HG03521 (cell line): ENCODE measurements around the gene TMEM151A.

Experiments used
- ATAC-seq: cut with Tn5 transposase; IDR thresholded peaks from one replicate; pipeline ENCODE4 v1.9.1; 2021; ENCODE audit warnings: mild to moderate bottlenecking, moderate library complexity; ENCODE audit not compliant: unreplicated experiment

Gene TMEM151A

DNA sequence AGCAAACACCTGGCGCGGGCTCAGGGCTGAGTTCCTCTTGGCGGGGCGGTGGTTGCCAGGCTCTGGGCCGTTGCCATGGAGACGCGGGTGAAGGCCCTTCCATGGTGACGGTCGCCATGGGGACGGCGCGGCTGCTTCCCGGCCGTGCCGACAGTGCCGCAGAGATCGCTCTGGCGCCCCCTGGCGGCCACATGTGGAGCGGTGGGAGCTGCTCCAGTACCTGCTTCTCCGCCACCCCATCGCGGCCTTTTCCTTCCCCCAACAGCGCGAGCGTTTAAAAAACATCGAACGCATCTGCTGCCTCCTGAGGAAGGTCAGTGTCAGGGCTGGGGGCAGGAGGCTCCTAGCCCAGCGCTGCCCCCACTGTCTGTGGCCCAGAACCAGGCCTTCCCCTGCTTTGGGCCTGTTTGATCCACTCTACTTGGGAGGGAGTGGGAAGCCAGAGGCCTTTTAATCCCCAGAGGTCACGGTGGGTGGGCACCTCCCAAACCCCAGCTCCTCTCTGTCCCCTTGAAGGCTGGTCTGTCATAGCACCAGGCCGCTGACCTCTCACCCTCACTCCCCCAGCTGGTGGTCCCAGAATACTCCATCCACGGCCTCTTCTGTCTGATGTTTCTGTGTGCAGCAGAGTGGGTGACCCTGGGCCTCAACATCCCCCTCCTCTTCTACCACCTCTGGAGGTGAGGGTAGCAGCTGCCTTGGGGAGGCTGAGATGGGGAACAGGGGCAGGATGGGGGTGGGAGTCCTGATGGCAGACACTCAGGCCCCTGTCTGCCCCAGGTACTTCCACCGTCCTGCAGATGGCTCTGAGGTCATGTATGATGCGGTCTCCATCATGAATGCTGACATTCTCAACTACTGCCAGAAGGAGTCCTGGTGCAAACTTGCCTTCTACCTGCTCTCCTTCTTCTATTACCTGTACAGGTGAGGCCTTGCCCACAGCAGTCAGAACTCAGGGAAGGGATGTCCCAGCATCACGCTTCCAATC lies 8.9 kb upstream of the TMEM151A start:
- ATAC-seq = peak; percentile 72

DNA sequence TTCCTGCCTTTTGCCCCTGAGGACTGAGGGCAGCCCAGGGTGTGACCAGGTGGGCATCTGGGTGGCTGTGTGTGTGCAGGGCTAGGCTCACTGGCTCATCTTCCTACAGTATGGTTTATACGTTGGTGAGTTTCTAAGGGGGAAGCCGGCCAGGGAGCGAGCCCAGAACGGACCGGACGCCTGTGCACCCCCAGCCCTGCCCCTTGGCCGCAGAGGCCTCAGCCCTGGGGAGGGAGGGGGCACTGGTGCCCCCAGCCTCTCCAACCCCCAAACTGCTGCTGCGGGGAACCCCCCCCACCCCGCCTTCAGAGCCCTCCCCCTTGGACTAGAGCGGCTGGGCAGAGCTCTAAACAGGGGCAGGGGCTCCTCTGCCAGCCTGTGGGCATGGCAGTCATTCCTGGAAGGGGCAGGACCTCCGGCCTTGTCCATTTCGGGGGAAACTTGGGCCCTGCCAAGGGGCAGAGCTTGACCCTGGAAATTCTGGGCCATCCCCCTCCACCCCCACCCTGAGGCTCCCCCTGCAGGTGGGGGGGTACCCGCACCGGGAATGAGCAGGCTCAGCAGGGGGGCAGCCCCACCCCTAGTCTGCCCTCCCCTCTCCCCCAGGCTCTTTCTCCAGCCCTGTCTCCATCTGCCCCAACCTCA lies 8.1 kb upstream of the TMEM151A start:
- no peak for ATAC-seq

DNA sequence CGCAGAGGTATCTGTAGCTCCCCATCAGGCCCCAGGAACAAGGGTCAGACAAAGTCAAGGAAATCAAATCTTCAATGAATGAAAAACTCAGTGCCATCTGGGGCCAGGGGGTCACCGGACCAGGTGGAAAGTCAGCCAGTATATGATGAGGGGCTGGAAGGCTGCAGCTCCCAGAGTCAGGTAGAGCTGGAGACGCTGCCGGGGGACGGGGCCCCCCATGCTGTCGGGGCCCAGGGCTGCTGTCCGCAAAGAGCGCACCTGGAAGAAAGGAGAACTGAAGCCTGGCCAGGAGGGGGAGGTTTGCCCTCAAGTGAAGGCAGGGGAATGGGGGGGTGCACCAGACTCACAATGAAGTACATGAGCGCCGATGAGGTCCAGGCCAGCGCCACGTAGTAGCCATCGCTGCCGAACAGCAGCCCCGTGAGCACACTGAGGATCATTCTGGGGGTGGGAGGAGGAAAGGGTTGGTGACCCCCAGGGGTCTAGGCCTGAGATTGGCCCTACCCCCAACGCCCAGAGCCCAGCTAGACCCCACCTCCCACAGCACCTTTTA lies 7.1 kb upstream of the TMEM151A start:
- ATAC-seq = no peak

DNA sequence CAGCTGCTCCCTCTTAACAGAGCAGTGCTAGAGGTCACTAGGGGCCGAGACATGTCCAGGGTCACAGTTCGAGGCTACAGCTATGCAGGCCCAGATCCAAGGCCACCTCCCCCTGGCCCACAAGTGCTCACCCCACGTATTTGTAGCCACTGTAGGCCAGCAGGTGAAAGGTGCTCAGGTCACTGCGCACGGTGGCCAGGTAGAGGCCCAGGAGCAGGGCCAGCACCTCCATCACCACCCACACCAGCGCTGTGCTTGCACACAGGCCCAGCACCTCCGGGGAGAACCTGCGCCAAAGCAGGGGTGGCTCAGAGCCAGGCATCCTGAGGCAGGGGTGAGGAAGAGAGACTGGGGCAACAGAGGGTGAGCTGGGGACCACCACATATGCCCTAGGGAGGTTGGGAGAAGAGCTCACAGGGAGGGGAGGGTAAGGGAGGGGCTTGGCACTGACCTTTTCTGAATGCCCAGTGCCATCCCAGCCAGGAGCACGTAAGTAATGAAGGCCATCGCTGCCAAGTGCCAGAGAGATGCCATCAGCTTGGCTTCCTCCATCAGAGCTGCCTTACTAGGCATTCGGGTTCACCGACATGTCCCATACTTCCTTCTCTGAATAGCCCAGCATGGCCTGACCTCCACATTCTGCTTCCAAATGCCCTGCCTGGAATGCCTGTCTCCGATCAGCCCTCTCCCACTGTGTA lies 6.3 kb upstream of the TMEM151A start:
- no peak for ATAC-seq

DNA sequence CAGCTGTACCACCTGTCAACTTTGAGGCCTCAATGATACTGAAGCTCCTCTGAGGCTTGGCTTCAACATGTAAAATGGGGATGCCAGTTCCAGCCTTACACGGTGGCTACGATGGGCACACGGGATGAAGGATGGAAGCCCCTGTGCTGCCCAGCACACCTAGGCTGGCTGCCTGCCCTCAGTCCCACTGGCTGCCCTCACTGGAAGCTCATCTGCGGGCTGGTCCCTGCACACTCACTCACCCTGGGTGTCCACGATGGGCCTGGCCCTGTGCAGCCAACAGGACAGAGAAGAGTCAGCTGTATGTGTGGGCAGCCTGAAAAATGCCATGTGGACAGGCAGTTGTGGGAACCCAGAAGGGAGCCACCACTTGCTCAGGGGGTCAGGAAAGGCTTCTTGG lies 5.0 kb upstream of the TMEM151A start:
- ATAC-seq = no peak

DNA sequence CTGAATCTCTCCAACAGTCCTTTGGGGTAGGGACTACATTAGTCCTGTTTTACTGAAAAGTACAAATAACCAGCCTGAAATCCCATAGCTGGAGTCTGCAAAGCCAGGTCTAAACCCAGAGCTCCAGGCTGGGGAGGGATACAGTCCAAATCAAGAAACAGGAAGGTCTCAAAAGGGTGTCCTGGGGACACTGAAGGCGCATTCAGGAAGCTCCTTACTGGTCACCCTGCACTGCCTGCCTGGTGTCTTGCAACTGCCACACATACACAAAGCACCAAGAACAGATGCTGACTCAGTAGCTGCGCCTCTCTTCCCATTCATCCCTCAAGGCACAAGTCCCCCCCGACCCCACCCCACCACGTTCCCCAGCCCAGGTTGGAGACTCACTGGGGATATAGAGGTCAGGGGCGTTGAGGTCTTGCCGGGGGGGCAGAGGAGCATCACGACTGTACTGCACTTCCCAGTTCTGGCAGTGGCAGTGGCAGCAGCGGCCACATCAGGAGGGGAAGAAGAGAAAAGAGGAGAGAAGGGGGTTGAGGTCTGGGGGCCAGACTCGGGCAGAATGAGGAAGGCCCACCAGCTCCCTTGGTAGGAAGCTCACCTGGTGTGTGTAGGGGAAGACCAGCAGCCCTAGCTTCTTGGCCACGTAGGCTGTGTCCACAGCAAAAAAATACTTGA lies 4.3 kb upstream of the TMEM151A start:
- ATAC-seq = no peak

DNA sequence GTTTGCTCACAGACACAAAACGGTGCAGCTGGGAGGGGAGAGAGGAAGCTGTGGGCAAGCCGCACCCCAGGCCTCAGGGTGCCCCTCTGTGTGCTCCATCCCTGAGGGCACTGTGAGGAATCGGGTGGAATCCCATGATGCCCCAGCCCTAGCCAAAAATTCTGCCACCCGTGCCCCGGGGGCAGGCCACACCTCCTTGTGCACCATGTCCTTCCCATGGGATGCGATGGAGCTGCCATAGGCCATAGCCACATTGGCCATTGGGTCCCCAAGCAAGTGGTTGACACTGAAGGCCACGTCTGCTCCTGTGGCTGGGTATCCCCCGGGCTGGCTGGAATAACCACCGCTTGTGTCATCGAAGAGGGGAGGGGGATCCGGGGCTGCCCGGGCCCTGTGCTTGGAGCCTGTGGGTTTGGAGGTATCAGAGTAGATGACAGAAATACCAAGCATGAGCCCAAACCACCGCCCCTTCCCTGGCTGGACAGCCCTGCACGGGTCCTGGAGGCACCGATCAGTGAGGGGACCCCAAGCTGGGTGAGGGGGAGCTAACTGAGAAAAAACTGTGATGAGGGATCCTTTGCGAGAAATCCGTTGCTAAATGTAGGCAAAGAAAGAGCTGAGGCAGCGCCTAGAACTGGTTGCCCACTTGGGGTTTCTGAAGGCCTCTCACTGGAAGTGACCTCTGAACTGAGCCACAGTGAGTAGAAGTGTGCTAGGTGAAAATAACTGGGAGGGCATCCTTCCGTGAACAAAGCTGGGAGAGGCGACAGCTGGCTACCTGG lies 3.6 kb upstream of the TMEM151A start:
- ATAC-seq = no peak

DNA sequence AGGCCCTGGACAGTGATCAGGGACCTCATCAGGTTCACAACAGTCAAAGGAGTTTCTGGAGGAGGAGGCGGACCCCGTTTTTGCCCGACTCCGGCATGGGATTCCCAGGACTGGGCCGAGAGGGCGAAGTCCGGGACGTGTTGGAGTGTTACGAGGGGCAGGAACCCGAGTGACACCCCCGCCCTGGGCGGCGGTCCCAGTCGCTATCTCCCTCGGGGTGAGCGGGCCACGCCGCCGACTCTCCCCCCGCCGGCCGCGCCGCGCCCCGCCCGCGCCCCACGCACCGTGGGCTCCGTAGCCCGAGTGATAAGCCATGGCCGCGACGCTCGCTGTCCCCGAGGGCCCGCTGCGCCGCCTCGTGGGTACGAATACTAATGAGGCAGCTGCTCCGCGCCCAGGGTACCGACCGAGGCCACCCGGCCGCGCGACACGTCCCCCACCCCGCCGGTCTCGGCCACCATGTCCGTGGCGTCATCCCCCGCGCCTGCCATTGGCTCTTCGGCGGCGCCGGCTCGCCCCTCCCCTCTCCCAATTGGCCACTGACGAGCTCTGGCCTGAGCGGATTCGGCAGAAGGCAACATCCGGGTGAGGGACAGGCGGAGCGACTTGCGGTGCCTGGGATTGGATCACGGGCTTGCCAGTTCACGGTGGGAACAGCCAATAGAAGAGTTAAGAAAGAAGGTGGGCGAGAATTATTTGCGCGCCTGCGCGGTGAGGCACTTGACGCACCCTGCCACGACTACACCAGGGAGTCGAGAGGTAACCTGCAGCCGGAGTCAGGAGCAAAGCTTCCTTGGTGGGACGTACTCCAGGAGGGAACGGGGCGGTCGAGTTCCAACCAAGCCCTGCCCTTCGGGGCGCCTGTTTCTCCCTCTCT lies 2.8 kb upstream of the TMEM151A start, which contains the start of gene YIF1A:
Gene YIF1A, minus strand, starts transcription at position 473 of the 877 bp plus-strand sequence. Its CDS starts 158 bp downstream, at position 315.
- peak; percentile 88 for ATAC-seq

DNA sequence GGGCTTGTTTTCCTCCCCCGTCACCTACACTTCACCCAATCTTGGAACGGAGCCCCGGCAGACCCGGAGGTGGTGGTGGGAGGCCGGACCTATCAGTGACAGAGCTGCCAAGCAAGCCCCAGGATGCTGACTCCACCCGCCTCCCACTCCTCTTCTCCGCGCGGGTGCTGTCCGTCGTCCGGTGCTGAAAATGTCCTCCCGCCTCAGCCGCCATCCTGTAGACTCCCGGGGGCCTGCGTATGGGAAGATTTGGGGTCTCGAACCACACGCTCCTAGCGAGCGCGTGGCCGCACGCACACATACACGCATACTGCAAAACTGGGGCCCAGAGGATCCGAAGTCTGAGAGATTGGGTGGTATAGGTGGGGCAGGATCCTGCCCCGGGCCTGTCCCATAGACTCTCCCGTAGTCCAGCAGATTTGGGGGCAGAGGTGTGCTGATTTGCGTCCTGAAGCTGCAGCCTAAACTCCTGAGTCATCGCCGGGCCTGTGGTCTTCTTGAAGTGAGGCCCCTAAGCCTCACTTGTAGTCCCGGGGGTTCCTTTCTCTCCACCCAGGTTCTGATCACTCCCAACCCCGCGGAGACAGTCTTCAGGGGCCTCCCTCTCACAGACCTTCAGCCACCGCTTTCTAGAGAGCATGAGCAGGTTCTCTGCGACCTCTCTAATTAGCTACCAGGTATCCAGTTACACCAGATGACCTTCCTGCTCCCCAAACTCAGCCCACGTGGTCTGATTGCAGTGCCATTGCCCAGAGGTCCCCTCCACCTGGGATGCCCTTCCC lies 2.0 kb upstream of the TMEM151A start:
- peak; percentile 34 for ATAC-seq

DNA sequence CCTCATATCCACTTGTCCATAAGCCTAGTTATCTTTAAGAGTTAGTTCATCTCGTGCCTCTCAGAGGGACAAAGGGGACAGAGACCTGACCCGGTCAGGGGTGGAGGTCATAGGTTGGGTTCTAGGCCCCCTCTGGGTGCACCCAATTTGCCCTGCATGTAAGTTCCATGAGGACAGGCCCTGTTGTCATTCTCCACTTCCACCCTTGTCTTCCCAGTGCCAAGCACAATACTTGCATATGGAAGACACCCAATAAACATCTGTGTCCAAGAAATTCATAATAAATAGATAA lies 1.4 kb upstream of the TMEM151A start:
- ATAC-seq = no peak

DNA sequence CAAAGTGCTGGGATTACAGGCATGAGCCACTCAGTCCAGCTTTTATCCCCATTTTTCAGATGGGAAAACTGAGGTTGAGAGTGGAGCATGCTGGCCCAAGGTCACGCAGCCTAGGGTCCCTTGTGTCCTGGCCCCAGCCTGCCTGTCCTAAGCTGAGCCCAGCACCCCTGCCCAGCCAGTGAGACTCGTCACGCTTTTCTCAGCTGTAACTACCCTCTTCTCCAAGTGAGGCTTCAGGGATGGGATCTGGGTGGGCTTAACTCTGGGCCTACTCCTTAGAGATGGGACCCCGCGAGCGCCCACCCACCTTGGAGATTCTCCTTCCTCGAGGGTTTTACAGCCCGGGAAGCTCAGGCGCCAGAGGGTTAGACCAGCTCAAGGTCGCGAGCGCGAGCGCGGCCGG lies 390 bp upstream of the TMEM151A start:
- ATAC-seq = no peak

DNA sequence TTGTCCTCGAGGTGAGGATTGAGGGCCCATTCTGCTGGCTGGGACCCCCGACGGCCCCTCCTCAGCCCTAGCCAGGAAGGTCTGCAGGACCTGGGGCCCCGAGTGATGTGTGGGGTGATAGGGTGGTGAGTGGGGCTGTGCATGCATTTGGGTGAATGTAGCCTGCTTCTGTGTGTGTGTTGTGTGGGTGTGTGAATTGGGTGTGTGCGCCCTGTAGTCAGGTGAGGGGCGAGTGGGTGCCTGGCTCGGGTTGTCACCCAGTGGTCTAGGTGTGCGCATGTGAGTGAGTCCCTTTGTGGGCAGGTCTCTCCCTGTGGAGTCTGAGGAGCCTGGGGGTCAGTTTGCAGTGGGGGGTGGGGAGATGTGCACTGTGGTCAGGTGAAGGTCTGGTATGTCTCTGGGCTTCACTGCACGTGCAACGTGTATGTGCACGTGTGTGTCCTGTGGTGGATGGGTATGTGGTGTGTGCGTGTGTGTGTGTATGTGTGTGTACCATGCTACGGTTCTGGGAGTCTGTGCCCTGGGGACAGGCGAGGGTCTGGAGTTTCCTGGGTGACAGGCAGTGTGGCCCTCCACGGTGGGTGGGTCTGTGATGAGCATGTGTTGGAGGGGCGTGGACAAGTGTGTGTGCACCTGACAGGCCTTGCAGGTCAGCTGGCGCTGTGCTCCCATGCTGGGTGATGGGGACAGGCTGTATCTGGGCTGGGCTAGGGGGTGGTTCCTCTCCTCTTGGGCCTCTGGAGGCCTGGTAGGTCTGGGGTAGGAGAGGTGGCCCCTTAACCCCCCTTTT lies 1.0 kb downstream of the TMEM151A start:
- ATAC-seq = no peak

DNA sequence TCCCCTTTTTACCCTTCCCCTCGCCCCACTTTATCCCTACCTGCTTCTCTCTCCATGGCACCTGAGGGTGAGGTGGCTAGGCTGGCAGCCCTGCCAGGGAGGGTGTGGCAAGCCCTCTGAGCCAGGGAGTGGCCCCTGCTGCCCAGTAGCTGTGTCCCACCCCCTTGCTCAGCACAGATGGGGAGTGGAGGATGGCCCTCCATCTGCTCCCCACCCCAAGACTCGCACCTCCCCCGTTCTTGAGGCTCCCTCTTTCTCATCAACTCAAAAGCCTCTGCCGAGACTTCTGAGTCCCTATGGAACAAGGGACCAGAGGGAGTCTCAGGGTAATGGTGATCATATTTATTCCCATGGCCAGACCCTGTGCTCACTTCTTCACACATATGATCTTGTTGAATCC lies 1.7 kb downstream of the TMEM151A start:
- no peak for ATAC-seq

DNA sequence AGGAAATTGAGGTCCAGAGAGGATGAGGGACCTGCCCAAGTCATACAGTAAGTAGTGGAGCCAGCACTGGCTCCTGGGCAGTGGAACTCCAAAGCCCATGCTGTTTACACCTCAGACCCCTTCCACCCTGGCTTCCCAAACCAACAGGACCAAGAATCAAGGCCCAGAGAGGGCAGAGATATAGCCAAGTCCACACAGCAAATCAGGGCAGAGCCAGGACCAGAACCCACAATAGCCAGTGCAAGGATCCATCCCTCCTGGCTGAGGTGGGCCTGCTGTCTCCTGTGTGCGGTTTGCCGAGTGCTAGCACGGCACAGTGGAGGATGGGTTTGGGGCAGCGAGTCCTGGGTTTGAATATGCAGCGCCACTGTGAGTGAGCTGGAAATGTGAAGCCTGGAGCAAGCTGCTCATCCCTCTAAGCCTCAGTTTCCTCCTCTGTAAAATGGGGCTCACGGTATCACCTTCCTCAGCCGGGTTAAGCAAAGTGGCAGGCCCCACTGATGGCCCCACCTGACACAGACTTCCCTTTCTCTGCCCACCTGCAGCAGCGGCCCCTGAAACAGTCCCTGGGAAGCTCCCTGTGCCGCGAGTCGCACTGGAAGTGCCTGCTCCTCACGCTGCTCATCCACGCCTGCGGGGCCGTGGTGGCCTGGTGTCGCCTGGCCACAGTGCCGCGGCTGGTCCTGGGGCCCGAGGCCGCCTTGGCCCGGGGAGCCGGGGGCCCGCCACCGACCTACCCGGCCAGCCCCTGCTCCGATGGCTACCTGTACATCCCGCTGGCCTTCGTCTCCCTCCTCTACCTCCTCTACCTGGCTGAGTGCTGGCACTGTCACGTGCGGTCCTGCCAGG lies 2.3 kb downstream of the TMEM151A start:
- no peak for ATAC-seq

DNA sequence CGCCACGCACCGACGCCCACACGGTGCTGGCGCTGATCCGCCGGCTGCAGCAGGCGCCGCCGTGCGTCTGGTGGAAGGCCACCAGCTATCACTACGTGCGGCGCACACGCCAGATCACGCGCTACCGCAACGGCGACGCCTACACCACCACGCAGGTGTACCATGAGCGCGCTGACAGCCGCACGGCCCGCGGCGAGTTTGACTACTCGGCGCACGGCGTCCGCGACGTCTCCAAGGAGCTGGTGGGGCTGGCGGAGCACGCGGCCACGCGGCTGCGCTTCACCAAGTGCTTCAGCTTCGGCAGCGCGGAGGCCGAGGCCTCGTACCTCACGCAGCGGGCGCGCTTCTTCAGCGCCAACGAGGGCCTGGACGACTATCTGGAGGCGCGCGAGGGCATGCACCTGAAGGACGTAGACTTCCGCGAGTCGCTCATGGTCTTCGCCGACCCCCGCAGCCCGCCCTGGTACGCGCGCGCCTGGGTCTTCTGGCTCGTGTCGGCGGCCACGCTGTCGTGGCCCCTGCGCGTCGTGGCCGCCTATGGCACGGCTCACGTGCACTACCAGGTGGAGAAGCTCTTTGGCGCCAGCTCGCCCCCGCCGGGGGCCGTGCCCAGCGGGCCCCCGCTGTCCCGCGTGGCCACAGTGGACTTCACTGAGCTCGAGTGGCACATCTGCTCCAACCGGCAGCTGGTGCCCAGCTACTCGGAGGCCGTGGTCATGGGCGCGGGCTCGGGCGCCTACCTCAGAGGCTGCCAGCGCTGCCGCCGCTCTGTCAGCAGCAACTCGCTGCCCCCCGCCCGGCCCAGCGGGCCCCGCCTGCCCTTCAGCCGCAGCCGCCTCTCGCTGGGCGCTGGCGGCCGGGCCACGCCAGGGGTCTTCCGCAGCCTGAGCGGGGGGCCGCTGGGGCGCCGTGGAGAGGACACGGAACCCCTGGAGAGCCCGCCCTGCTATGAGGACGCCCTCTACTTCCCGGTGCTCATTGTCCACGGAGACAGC lies 3.2 kb downstream of the TMEM151A start:
- no peak for ATAC-seq
